ENCODE measurements around the gene FKBP15.

The FKBP15 gene

GRCh38 chr9:113228130-113228665, 7.1 kb upstream of the FKBP15 start:
- DNase-seq (ENCODE audit: low read depth in 2 of 2), result no peak

- DNase-seq (ENCODE audit: low read depth in 2 of 2), result no peak
Measured at GRCh38 chr9:113227436-113227835, 6.4 kb upstream of the FKBP15 start.

- DNase-seq (ENCODE audit: low read depth in 2 of 2), result no peak
Measured at GRCh38 chr9:113223963-113224362, 2.9 kb upstream of the FKBP15 start.

- DNase-seq (ENCODE audit: low read depth in 2 of 2), result no peak
Measured at GRCh38 chr9:113222482-113222841, 1.4 kb upstream of the FKBP15 start.

- DNase-seq (ENCODE audit: low read depth in 2 of 2), result no peak
Measured at GRCh38 chr9:113221800-113222481, 864 bp upstream of the FKBP15 start.

GRCh38 chr9:113220467-113221002, 542 bp downstream of the FKBP15 start:
- DNase-seq (ENCODE audit: low read depth in 2 of 2), result no peak

- DNase-seq (ENCODE audit: low read depth in 2 of 2), result no peak
Measured at GRCh38 chr9:113219969-113220368, 1.1 kb downstream of the FKBP15 start.

- no peak for DNase-seq (ENCODE audit: low read depth in 2 of 2)
Measured at GRCh38 chr9:113219186-113219936, 1.7 kb downstream of the FKBP15 start.

- DNase-seq (ENCODE audit: low read depth in 2 of 2), result no peak
Measured at GRCh38 chr9:113216406-113216805, 4.7 kb downstream of the FKBP15 start.

- DNase-seq (ENCODE audit: low read depth in 2 of 2), result no peak
Measured at GRCh38 chr9:113215132-113215531, 5.9 kb downstream of the FKBP15 start.

GRCh38 chr9:113210815-113211214, 10.3 kb downstream of the FKBP15 start:
- no peak for DNase-seq (ENCODE audit: low read depth in 2 of 2)

- no peak for DNase-seq (ENCODE audit: low read depth in 2 of 2)
Measured at GRCh38 chr9:113205861-113206260, 15.2 kb downstream of the FKBP15 start.

- no peak for DNase-seq (ENCODE audit: low read depth in 2 of 2)
Measured at GRCh38 chr9:113205432-113205831, 15.6 kb downstream of the FKBP15 start.

- no peak for DNase-seq (ENCODE audit: low read depth in 2 of 2)
Measured at GRCh38 chr9:113199683-113200329, 21.3 kb downstream of the FKBP15 start.

- DNase-seq (ENCODE audit: low read depth in 2 of 2), result no peak
Measured at GRCh38 chr9:113192455-113192854, 28.6 kb downstream of the FKBP15 start.

GRCh38 chr9:113187929-113188595, 33.0 kb downstream of the FKBP15 start:
- no peak for DNase-seq (ENCODE audit: low read depth in 2 of 2)

GRCh38 chr9:113186137-113186755, 34.8 kb downstream of the FKBP15 start:
- DNase-seq (ENCODE audit: low read depth in 2 of 2), result no peak

- no peak for DNase-seq (ENCODE audit: low read depth in 2 of 2)
Measured at GRCh38 chr9:113185271-113185670, 35.8 kb downstream of the FKBP15 start.

GRCh38 chr9:113184539-113184938, 36.5 kb downstream of the FKBP15 start:
- no peak for DNase-seq (ENCODE audit: low read depth in 2 of 2)

- DNase-seq (ENCODE audit: low read depth in 2 of 2), result no peak
Measured at GRCh38 chr9:113183956-113184488, 37.1 kb downstream of the FKBP15 start.

- no peak for DNase-seq (ENCODE audit: low read depth in 2 of 2)
Measured at GRCh38 chr9:113181165-113181564, 39.9 kb downstream of the FKBP15 start.

Data from stimulated activated CD8-positive, alpha-beta memory T cell treated with anti-CD3 and anti-CD28 coated beads, Interleukin-15, amount 100 ng/mL, for 48 hours (primary cell).